ENCODE results near the gene SNORC. TPM values are rescaled to one million over a fixed set of nuclear protein-coding genes. Genes with fewer than 3 reads are reported as not detected.
"Not testable (repeated sequence)": the region's sequence is repeated elsewhere in the genome, so short reads cannot be mapped to it uniquely, and the experiment has no call there.

Gene SNORC
- total RNA-seq, 4 donors from 2014 or later, result 11.7 to 39.7 (median 16.9) TPM

DNA sequence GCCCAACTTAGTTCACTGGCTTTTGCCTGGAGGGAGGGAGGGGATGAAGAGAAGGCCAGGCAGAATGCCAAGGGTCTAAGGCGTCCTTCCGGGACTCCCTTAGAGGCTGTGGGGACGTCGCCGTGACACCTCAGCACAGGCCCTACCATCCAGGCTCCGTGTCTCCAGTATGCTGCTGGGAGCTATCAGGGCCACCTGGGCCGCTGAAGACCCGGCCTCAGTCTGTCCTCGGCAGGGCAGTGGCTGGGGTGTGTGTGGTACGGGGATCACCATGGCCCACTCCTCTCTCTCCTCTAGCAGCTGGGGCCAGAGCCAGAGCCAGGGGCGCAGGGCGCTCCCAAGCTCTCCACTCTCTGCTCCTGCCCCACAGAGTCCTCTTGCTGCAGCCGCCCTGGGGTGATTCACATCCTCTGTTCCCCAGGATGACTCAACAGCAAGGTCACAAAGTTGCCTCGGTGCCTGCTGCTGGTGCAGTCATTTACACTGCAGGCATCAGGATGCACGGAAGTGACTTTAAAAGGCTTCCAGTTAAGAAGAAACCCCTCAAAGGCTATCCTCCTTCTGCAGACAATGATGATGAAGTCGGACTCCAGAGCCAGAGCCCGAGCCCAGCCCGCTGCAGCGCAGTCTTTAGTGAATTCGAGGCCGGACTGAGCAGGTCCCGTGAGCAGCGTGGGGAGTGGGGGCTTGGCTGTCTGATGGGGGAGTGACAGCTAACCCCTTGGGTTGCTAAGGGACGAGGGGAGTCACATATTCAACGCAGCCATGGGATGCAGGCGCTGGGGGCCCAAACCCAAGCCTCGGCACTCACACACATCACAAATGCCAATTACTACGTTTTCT is 31.9 kb downstream of the SNORC start:
- no peak for TF ChIP-seq POLR2A (IDR thresholded peaks at IDR 0.05)
- no peak for TF ChIP-seq EP300 (IDR thresholded peaks at IDR 0.05)
- TF ChIP-seq, protein P1, sequence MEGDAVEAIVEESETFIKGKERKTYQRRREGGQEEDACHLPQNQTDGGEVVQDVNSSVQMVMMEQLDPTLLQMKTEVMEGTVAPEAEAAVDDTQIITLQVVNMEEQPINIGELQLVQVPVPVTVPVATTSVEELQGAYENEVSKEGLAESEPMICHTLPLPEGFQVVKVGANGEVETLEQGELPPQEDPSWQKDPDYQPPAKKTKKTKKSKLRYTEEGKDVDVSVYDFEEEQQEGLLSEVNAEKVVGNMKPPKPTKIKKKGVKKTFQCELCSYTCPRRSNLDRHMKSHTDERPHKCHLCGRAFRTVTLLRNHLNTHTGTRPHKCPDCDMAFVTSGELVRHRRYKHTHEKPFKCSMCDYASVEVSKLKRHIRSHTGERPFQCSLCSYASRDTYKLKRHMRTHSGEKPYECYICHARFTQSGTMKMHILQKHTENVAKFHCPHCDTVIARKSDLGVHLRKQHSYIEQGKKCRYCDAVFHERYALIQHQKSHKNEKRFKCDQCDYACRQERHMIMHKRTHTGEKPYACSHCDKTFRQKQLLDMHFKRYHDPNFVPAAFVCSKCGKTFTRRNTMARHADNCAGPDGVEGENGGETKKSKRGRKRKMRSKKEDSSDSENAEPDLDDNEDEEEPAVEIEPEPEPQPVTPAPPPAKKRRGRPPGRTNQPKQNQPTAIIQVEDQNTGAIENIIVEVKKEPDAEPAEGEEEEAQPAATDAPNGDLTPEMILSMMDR (IDR thresholded peaks at IDR 0.05), result no peak
- TF ChIP-seq POLR2AphosphoS5 (IDR thresholded peaks at IDR 0.05), result no peak
- Histone ChIP-seq H3K9me3 (no peaks in the 10 kb centered on the region), H3K27me3 (peaks cover 6% of the 10 kb centered on the region), H3K36me3 (no peaks in the 10 kb centered on the region), H3K4me1 (no peaks in the 10 kb centered on the region), H3K4me3 (no peak overlapping the region), H3K27ac (no peak overlapping the region)
- WGBS, result 73% methylated on average over 28 of the region's 28 CpGs
- DNase-seq (ENCODE audit: low spot score in 2 of 2), result peak in 1 of 2 donors; percentile 61

DNA sequence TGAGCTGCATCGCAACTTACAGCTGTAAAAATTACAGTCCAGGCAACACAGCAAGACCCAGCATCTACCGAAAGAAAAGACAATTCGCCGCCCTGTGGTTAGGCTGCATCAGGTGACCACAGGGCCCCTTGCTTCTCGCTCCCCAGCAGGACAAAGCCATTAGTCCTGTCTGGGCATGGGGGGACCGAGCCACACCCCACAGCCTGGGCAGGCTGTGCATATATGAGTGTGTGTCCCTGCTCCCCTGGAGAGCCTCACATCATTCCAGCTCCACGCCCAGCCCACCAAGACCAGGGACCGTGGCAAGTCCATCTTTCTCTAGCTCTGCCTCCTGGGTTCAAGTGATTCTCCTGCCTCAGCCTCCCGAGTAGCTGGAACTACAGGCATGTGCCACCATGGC is 33.9 kb downstream of the SNORC start:
- TF ChIP-seq EP300 (IDR thresholded peaks at IDR 0.05) (no peak), POLR2AphosphoS5 (IDR thresholded peaks at IDR 0.05) (no peak), POLR2A (IDR thresholded peaks at IDR 0.05) (no peak)
- TF ChIP-seq, protein P1 (IDR thresholded peaks at IDR 0.05), result no peak
- Histone ChIP-seq H3K36me3 (no peaks in the 10 kb centered on the region), H3K27me3 (peaks cover 6% of the 10 kb centered on the region), H3K4me1 (no peaks in the 10 kb centered on the region), H3K9me3 (no peaks in the 10 kb centered on the region), H3K4me3 (no peak overlapping the region), H3K27ac (no peak overlapping the region)
- 88% methylated on average over 9 of the region's 9 CpGs for WGBS
- peak in 1 of 2 donors; percentile 50 for DNase-seq (ENCODE audit: low spot score in 2 of 2)

DNA sequence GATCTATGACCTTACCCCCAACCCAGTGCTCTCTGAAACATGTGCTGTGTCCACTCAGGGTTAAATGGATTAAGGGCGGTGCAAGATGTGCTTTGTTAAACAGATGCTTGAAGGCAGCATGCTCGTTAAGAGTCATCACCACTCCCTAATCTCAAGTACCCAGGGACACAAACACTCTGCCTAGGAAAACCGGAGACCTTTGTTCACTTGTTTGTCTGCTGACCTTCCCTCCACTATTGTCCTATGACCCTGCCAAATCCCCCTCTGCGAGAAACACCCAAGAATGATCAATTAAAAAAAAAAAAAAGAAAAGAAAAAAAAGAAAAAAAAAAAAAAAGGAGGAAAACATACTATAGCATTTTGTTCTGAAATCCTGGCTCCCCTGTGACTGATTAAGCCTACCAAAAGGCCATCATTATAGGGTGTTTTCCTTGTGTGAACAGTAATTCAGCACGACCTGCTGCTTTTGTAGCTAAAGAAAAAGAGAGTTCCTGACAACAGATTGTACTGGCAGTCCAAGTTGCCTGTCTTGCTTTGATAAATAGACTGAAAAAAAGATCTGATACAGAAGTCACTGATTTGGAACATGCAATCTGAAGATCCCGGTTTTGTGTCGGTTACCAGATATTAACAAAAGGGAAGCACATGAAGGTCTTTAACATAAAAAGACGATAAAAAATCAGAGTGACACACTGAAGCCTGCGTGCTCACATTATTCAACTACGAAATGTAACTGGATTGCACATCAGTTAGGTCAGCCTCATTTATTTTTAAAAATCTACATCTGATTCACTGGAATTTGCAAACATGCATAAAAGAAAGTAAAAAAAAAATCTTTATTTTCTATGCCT is 37.0 kb downstream of the SNORC start:
- H3K4me1 ChIP-seq; H3K36me3 ChIP-seq; H3K27ac ChIP-seq; DNase-seq (ENCODE audit: low spot score in 2 of 2); H3K9me3 ChIP-seq; H3K4me3 ChIP-seq; H3K27me3 ChIP-seq: not testable (repeated sequence)
- 76% methylated on average over 8 of the region's 10 CpGs for WGBS

DNA sequence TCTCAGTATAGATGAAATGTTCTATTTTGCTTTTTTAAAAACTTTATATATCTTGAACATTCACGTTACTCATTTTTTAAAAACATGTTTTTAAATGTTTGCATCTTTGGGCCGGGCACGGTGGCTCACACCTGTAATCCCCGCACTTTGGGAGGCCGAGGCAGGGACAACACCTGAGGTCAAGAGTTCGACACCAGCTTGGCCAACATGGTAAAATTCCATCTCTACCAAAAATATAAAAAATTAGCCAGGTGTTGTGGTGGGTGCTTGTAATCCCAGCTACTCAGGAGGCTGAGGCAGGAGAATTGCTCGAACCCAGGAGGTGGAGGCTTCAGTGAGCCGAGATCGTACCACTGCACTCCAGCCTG is 37.6 kb downstream of the SNORC start:
- not testable (repeated sequence) for H3K36me3 ChIP-seq, H3K4me1 ChIP-seq, H3K4me3 ChIP-seq, H3K27me3 ChIP-seq, H3K9me3 ChIP-seq, H3K27ac ChIP-seq
- peak in 1 of 2 donors; percentile 41 for DNase-seq (ENCODE audit: low spot score in 2 of 2)
- WGBS, result 95% methylated on average over 9 of the region's 9 CpGs

DNA sequence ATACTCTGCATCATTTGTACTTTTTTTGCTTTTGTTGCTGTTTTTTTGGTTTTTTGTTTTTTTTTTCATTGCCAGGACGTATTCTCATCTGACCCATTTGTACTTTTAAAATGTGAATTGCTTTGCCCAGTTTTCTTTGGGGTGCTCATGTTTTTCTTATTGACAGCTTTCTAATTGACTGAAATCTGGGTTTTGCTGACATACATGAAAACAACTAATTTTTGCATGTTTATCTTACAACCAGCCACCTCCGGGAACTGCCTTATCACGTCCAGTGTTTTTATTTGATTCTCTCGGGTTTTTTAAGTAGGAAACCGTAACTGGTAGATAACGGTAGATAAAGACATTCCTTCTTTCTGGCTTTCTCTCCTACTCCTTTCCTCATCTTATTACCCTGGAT is 38.6 kb downstream of the SNORC start:
- no peak overlapping the region for H3K27ac ChIP-seq
- H3K4me3 ChIP-seq, result no peak overlapping the region
- WGBS, result 70% methylated on average over 6 of the region's 6 CpGs
- H3K4me1 ChIP-seq, result no peaks in the 10 kb centered on the region
- no peaks in the 10 kb centered on the region for H3K36me3 ChIP-seq
- DNase-seq (ENCODE audit: low spot score in 2 of 2), result no peak
- no peak for TF ChIP-seq EP300 (IDR thresholded peaks at IDR 0.05)
- H3K27me3 ChIP-seq, result no peaks in the 10 kb centered on the region
- no peaks in the 10 kb centered on the region for H3K9me3 ChIP-seq

DNA sequence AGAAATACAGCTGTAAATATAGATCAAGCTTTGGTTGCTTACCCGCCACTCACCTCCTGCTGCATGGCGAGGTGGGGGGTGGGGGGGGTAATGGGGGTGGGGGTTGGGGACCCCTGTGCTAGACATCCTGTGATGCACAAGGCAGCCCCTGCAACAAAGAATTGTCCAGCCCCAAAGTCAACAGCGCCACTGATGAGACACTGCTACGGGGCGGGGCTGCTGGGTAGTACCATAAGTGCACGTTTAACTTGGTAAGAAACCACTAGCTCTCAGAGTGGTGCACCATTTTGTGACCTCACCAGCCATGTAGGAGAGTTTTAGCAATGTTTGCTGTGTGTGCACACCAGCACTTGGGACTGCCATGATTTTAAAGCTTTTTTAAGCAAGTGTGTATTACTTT is 40.3 kb downstream of the SNORC start:
- peak in 1 of 2 donors; percentile 66 for DNase-seq (ENCODE audit: low spot score in 2 of 2)
- 95% methylated on average over 6 of the region's 6 CpGs for whole genome bisulfite sequencing
- no peaks in the 10 kb centered on the region for H3K4me1 ChIP-seq
- H3K36me3 ChIP-seq, result no peaks in the 10 kb centered on the region
- no peak overlapping the region for H3K27ac ChIP-seq
- H3K4me3 ChIP-seq, result no peak overlapping the region
- no peaks in the 10 kb centered on the region for H3K27me3 ChIP-seq
- TF ChIP-seq EP300 (IDR thresholded peaks at IDR 0.05) (no peak), POLR2AphosphoS5 (IDR thresholded peaks at IDR 0.05) (no peak), POLR2A (IDR thresholded peaks at IDR 0.05) (no peak)
- TF ChIP-seq, protein P1 (IDR thresholded peaks at IDR 0.05), result no peak
- H3K9me3 ChIP-seq, result no peaks in the 10 kb centered on the region

Data from suprapubic skin (tissue), 4 donors.